ENCODE measurements around the gene ZNF316.

Gene ZNF316

GRCh38 chr7:6700793-6701192 lies 63.7 kb downstream of the ZNF316 start:
- Histone ChIP-seq H3K36me3 (replicated peaks in 1 of 2; ENCODE audit: control insufficient read depth in 2 of 2, insufficient read depth in 2 of 2, low read length in 2 of 2) (peaks cover 58 to 90% of the 10 kb centered on the region in 2 donors), H2AK5ac (ENCODE audit: low read depth, low read length) (no peak overlapping the region), H2BK5ac (ENCODE audit: low read length) (no peak overlapping the region), H3K23ac (ENCODE audit: low read depth, low read length, poor library complexity) (no peak overlapping the region), H3K4me1 (ENCODE audit: control insufficient read depth in 2 of 2, insufficient read depth in 1 of 2, low read depth in 1 of 2, low read length in 2 of 2) (peaks cover 0 to 1% of the 10 kb centered on the region in 2 donors), H3K4me2 (ENCODE audit: insufficient read depth, low read length, poor library complexity, severe bottlenecking) (no peak overlapping the region), H3K18ac (ENCODE audit: low read length) (no peak overlapping the region), H4K91ac (ENCODE audit: low read depth, low read length, poor library complexity) (no peak overlapping the region), H4K8ac (ENCODE audit: low read depth, low read length) (no peak overlapping the region), H3K79me1 (ENCODE audit: low read depth, low read length) (peaks cover 16% of the 10 kb centered on the region), H3K27me3 (ENCODE audit: control insufficient read depth in 3 of 3, insufficient read depth in 3 of 3, low read depth in 1 of 3, low read length in 3 of 3) (no peaks in the 10 kb centered on the region), H3K9ac (ENCODE audit: low read depth, low read length, poor library complexity) (no peak overlapping the region), H2BK120ac (ENCODE audit: low read depth, low read length) (no peak overlapping the region), H3K9me3 (replicated peaks in 1 of 2; ENCODE audit: control insufficient read depth in 2 of 2, insufficient read depth in 1 of 2, low read depth in 1 of 2, low read length in 2 of 2) (peaks cover 64 to 86% of the 10 kb centered on the region in 2 donors), H2BK12ac (ENCODE audit: low read length) (no peak overlapping the region), H3K4me3 (ENCODE audit: low read length in 2 of 2) (no peak overlapping the region), H3K27ac (replicated peaks; ENCODE audit: low read length) (no peak overlapping the region), H2AFZ (ENCODE audit: low read length) (no peak overlapping the region), H3K4ac (ENCODE audit: low read length) (no peak overlapping the region), H3K14ac (ENCODE audit: low read length) (no peak overlapping the region), H2BK15ac (ENCODE audit: low read length) (no peak overlapping the region)
- WGBS, 2 donors (ENCODE audit: extremely low coverage in 2 of 2, insufficient read length in 2 of 2, insufficient replicate concordance in 1 of 2), result no CpG with 5 or more reads among the region's 5 CpGs
- no peak for DNase-seq (ENCODE audit: low spot score)

DNA sequence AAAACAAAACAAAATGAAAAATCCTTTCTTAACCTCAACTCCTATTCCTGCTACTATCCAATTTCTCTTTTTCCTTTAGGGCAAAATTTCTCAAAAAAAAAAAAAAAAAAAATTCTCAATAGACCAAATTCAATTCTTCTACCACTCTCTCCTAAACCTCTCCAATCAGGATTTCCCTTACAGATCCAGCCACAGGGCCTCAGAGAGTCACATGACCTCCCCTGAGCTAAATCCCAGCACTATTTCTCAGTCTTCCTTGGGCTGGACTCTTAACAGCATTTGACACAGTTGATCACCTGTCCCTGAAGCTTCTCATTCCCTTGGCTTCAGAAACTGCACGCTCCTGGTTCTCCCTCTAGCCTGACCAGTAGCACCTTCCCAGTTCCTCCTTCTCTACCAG lies 64.7 kb downstream of the ZNF316 start:
- Histone ChIP-seq H3K9ac (ENCODE audit: low read depth, low read length, poor library complexity) (no peak overlapping the region), H3K18ac (ENCODE audit: low read length) (no peak overlapping the region), H3K23ac (ENCODE audit: low read depth, low read length, poor library complexity) (no peak overlapping the region), H2BK15ac (ENCODE audit: low read length) (no peak overlapping the region), H3K4ac (ENCODE audit: low read length) (no peak overlapping the region), H3K4me3 (ENCODE audit: low read length in 2 of 2) (peak overlapping the region in 1 of 2 donors; percentile 64), H3K4me2 (ENCODE audit: insufficient read depth, low read length, poor library complexity, severe bottlenecking) (no peak overlapping the region), H3K4me1 (ENCODE audit: control insufficient read depth in 2 of 2, insufficient read depth in 1 of 2, low read depth in 1 of 2, low read length in 2 of 2) (peaks cover 0 to 1% of the 10 kb centered on the region in 2 donors), H4K8ac (ENCODE audit: low read depth, low read length) (no peak overlapping the region), H3K27me3 (ENCODE audit: control insufficient read depth in 3 of 3, insufficient read depth in 3 of 3, low read depth in 1 of 3, low read length in 3 of 3) (no peaks in the 10 kb centered on the region), H3K36me3 (replicated peaks in 1 of 2; ENCODE audit: control insufficient read depth in 2 of 2, insufficient read depth in 2 of 2, low read length in 2 of 2) (peaks cover 51 to 79% of the 10 kb centered on the region in 2 donors), H3K14ac (ENCODE audit: low read length) (no peak overlapping the region), H2BK12ac (ENCODE audit: low read length) (no peak overlapping the region), H3K27ac (replicated peaks; ENCODE audit: low read length) (no peak overlapping the region), H2AK5ac (ENCODE audit: low read depth, low read length) (no peak overlapping the region), H3K9me3 (replicated peaks in 1 of 2; ENCODE audit: control insufficient read depth in 2 of 2, insufficient read depth in 1 of 2, low read depth in 1 of 2, low read length in 2 of 2) (peaks cover 56 to 75% of the 10 kb centered on the region in 2 donors), H2BK5ac (ENCODE audit: low read length) (no peak overlapping the region), H2BK120ac (ENCODE audit: low read depth, low read length) (no peak overlapping the region), H4K91ac (ENCODE audit: low read depth, low read length, poor library complexity) (no peak overlapping the region), H3K79me1 (ENCODE audit: low read depth, low read length) (peaks cover 24% of the 10 kb centered on the region), H2AFZ (ENCODE audit: low read length) (no peak overlapping the region)
- DNase-seq (ENCODE audit: low spot score), result no peak
- WGBS, 2 donors (ENCODE audit: extremely low coverage in 2 of 2, insufficient read length in 2 of 2, insufficient replicate concordance in 1 of 2), result no CpG with 5 or more reads among the region's 1 CpG

Data from neuronal stem cell (in vitro differentiated cells).